K562 (cell line): ENCODE data around the gene MGA. TPM values are rescaled to one million over a fixed set of nuclear protein-coding genes. Genes with fewer than 3 reads are reported as not detected.

ENCODE experiments used
- ARNT ChIP-seq, 2 experiments: fragments of 450-650 bp; IDR thresholded peaks; 2 replicates each; pipeline ENCODE4 v1.6.1; 2016; ENCODE audit warnings: mild to moderate bottlenecking in 1 of 2
- CCAR2 ChIP-seq: fragments of 200-400 bp; formaldehyde crosslinking; IDR thresholded peaks from 2 replicates; pipeline ENCODE4 v1.6.1; 2017; ENCODE audit warnings: mild to moderate bottlenecking, low read depth, low read length
- EHMT2 ChIP-seq: fragments of 450-650 bp; IDR thresholded peaks from 2 replicates; pipeline ENCODE4 v1.6.1; 2018; ENCODE audit warnings: antibody characterized with exemption
- GATA2 ChIP-seq: sonication (generic); formaldehyde crosslinking; IDR thresholded peaks from 2 replicates; pipeline ENCODE4 v1.4.0; 2020; ENCODE audit warnings: mild to moderate bottlenecking, missing genetic modification reagents
- JUND ChIP-seq, 2 experiments: IDR thresholded peaks; 2 replicates in 1 of 2; 3 replicates in 1 of 2; pipeline ENCODE4 v1.6.1; 2011; ENCODE audit warnings: borderline replicate concordance in 2 of 2, low read depth in 2 of 2, low read length in 2 of 2, improper control_type of control experiment in 1 of 2, missing biosample characterization in 1 of 2, missing genetic modification characterization in 1 of 2, missing genetic modification reagents in 1 of 2
- KLF13 ChIP-seq: fragments of 450-650 bp; IDR thresholded peaks from 2 replicates; pipeline ENCODE4 v1.6.1; 2016; ENCODE audit warnings: missing genetic modification characterization, low read depth, mild to moderate bottlenecking, missing compliant biosample characterization, moderate library complexity, borderline replicate concordance
- MECOM ChIP-seq: fragments of 250-450 bp; sonication (Bioruptor Pico); IDR thresholded peaks from 2 replicates; pipeline ENCODE4 v1.8.0; 2022; ENCODE audit warnings: inconsistent platforms
- NCOA1 ChIP-seq: fragments of 450-650 bp; IDR thresholded peaks from 2 replicates; pipeline ENCODE4 v1.6.1; 2016; ENCODE audit warnings: low read depth
- NCOA6 ChIP-seq: fragments of 450-650 bp; IDR thresholded peaks from 2 replicates; pipeline ENCODE4 v1.6.1; 2017; ENCODE audit warnings: mild to moderate bottlenecking
- NFIC ChIP-seq: fragments of 450-650 bp; IDR thresholded peaks from 2 replicates; pipeline ENCODE4 v1.6.1; 2017; ENCODE audit warnings: mild to moderate bottlenecking, inconsistent platforms
- POLR3A ChIP-seq: IDR thresholded peaks from 2 replicates; pipeline ENCODE4 v1.6.1; 2011; ENCODE audit warnings: borderline replicate concordance, mild to moderate bottlenecking, moderate library complexity; ENCODE audit not compliant: insufficient read length, insufficient read depth; ENCODE audit errors: extremely low read depth
- RBM34 ChIP-seq: fragments of 200-400 bp; formaldehyde crosslinking; IDR thresholded peaks from 2 replicates; pipeline ENCODE4 v1.6.1; 2018; ENCODE audit warnings: low read length, borderline replicate concordance; ENCODE audit not compliant: insufficient read depth
- SIN3B ChIP-seq: fragments of 450-650 bp; IDR thresholded peaks from 2 replicates; pipeline ENCODE4 v1.6.1; 2017; ENCODE audit warnings: low read depth, mild to moderate bottlenecking, moderate library complexity
- SOX6 ChIP-seq: fragments of 450-650 bp; IDR thresholded peaks from 2 replicates; pipeline ENCODE4 v1.6.1; 2014; ENCODE audit warnings: mild to moderate bottlenecking
- TAF7 ChIP-seq: fragments of 450-650 bp; IDR thresholded peaks from 2 replicates; pipeline ENCODE4 v1.6.1; 2016; ENCODE audit warnings: missing genetic modification characterization, missing compliant biosample characterization
- TAF9B ChIP-seq: fragments of 450-650 bp; IDR thresholded peaks from 2 replicates; pipeline ENCODE4 v1.6.1; 2018; ENCODE audit warnings: mild to moderate bottlenecking; ENCODE audit not compliant: partially characterized antibody
- TCF7L2 ChIP-seq: fragments of 150-350 bp; IDR thresholded peaks from 2 replicates; pipeline ENCODE4 v1.6.1; 2016; ENCODE audit warnings: low read depth, mild to moderate bottlenecking, low read length, moderate library complexity
- U2AF1 ChIP-seq: fragments of 200-400 bp; formaldehyde crosslinking; optimal IDR thresholded peaks from 2 replicates; pipeline ENCODE3; 2017; ENCODE audit warnings: mild to moderate bottlenecking, low read depth, low read length, moderate library complexity
- ZFPM2 ChIP-seq: fragments of 250-450 bp; sonication (Bioruptor Pico); IDR thresholded peaks from 2 replicates; pipeline ENCODE4 v1.5.1; 2022; ENCODE audit warnings: mild to moderate bottlenecking
- ZNF174 ChIP-seq: fragments of 250-450 bp; sonication (Bioruptor Pico); IDR thresholded peaks from 2 replicates; pipeline ENCODE4 v1.4.0; 2020; ENCODE audit warnings: mild to moderate bottlenecking
- ZNF444 ChIP-seq: fragments of 250-450 bp; sonication (Bioruptor Pico); IDR thresholded peaks from 2 replicates; pipeline ENCODE4 v1.4.0; 2020; ENCODE audit warnings: mild to moderate bottlenecking, moderate library complexity
- ZNF695 ChIP-seq: fragments of 450-650 bp; formaldehyde crosslinking; IDR thresholded peaks from 2 replicates; pipeline ENCODE4 v1.4.0; 2020; ENCODE audit warnings: mild to moderate bottlenecking, moderate library complexity
- polyA plus RNA-seq, 8 experiments: library from polyadenylated mRNA; depleted of rRNA in 4 of 8; stranded (reverse) in 5 of 8; unstranded in 3 of 8; fragments of >200 nt; fragmentation: Nextera tagmentation in 2 of 8; fragmentation: Illumina TruSeq in 1 of 8; extraction: Ambion mirVana in 2 of 8; extraction: Trizol in 1 of 8; gene quantifications; 2 replicates each; pipeline versions ENCODE4 v1.2.1 to v1.2.3, GENCODE V29; 2011 to 2014; ENCODE audit warnings: inconsistent platforms in 1 of 8, missing spikeins in 1 of 8
- total RNA-seq, 7 experiments: library from RNA; depleted of rRNA in 6 of 7; stranded (reverse); fragments of >200 nt in 6 of 7; fragmentation: Illumina TruSeq in 2 of 7; extraction: Trizol in 2 of 7; gene quantifications; 2 replicates each; pipeline versions ENCODE4 v1.2.1 to v1.2.3, GENCODE V29; 2011 to 2021; ENCODE audit warnings: low replicate concordance in 1 of 7
- TF ChIP-seq, protein P1 (sequence below): fragments of 450-650 bp; IDR thresholded peaks from 2 replicates; pipeline ENCODE4 v1.6.1; 2016; ENCODE audit warnings: low read depth, mild to moderate bottlenecking, moderate library complexity
- TF ChIP-seq, protein P2 (sequence below): fragments of 250-450 bp; sonication (Bioruptor Pico); IDR thresholded peaks from 2 replicates; pipeline ENCODE4 v1.5.0; 2021
- TF ChIP-seq, protein P3 (sequence below): fragments of 450-650 bp; IDR thresholded peaks from 2 replicates; pipeline ENCODE4 v1.6.1; 2017; ENCODE audit warnings: mild to moderate bottlenecking, moderate library complexity
- TF ChIP-seq, protein P4 (sequence below): fragments of 450-650 bp; IDR thresholded peaks from 2 replicates; pipeline ENCODE4 v1.6.1; 2016

MGA gene
- total and polyA plus RNA-seq, 9 of the 15 experiments (the other 6 are each of a cell fraction or from before 2014, with no cell fraction given): 4.7 to 56.1 (median 21.1) TPM

DNA sequence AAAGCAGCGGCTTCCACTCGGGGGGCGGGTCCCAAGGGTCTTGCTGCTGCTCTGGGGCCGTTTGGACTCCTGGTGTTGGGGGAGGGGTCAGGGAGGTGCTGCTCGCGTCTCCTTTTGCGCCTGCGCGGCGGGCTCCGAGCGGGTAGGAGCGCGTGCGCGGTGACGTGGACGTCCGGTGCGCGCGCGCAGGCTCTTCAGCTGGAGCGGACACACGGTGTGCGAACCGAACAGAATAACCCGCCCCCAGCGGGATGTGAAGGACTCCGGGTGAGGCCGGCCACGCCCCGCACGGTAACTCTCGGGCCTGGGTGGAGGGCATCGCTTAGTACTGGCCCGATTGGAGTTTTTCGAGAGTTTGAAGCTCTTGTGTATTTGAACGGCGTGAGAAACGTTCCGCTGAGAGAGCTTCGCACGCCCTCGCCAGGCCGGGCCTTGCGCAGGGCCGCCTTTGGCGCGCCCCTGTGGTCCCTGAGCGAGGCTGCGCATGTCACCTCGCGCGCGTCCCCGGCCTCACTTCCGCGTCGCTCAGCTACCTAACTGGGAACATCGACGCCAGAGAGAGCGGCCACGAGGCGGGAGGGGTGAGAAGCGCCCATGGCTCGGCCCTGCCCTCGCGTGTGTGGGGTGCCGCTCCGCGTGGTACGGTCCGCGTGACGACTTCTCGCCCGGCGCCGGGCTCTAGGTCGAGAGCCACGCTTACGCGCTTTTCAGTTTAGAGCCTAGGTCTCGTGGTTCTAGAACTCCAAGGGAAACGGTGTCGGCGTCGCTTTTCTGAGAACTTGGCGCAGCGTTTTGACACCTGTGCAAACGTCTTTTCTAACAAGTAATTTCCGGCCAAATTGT is at the start of gene MGA (continued):
- TF ChIP-seq, protein P1, sequence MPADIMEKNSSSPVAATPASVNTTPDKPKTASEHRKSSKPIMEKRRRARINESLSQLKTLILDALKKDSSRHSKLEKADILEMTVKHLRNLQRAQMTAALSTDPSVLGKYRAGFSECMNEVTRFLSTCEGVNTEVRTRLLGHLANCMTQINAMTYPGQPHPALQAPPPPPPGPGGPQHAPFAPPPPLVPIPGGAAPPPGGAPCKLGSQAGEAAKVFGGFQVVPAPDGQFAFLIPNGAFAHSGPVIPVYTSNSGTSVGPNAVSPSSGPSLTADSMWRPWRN: no peak
- TF ChIP-seq TAF7 (0 out of 2 replicates have a peak, but pooled peaks have one; percentile 6), ZFPM2 (CRISPR knock-in tag) (no peak), ZNF444 (no peak), GATA2 (CRISPR knock-in tag) (no peak; the same call in 1 of the 2 replicates), MECOM (CRISPR knock-in tag) (no peak), SOX6 (peak; percentile 43), TAF9B (peak; percentile 56), ARNT (IDR thresholded peaks at IDR 0.05) (no peak), SIN3B (no peak), ZNF174 (CRISPR knock-in tag) (no peak), NFIC (peak; percentile 67), CCAR2 (no peak), NCOA6 (peak; percentile 59), JUND (IDR thresholded peaks at IDR 0.05; ENCODE audit: borderline replicate concordance, low read depth, low read length) (0 out of 2 replicates have a peak, but pooled peaks have one; percentile 7), JUND (tag; IDR thresholded peaks at IDR 0.05; ENCODE audit: borderline replicate concordance, low read depth, low read length) (peak; percentile 39; the same call in 2 of the 3 replicates), TCF7L2 (no peak), ZNF695 (CRISPR knock-in tag) (no peak), POLR3A (no peak), RBM34 (no peak), NCOA1 (no peak), KLF13 (tag) (peak; percentile 4), EHMT2 (no peak), U2AF1 (peak; percentile 84)
- TF ChIP-seq, protein P2, sequence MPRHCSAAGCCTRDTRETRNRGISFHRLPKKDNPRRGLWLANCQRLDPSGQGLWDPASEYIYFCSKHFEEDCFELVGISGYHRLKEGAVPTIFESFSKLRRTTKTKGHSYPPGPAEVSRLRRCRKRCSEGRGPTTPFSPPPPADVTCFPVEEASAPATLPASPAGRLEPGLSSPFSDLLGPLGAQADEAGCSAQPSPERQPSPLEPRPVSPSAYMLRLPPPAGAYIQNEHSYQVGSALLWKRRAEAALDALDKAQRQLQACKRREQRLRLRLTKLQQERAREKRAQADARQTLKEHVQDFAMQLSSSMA: no peak
- TF ChIP-seq, protein P3, sequence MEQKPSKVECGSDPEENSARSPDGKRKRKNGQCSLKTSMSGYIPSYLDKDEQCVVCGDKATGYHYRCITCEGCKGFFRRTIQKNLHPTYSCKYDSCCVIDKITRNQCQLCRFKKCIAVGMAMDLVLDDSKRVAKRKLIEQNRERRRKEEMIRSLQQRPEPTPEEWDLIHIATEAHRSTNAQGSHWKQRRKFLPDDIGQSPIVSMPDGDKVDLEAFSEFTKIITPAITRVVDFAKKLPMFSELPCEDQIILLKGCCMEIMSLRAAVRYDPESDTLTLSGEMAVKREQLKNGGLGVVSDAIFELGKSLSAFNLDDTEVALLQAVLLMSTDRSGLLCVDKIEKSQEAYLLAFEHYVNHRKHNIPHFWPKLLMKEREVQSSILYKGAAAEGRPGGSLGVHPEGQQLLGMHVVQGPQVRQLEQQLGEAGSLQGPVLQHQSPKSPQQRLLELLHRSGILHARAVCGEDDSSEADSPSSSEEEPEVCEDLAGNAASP: no peak
- TF ChIP-seq, protein P4, sequence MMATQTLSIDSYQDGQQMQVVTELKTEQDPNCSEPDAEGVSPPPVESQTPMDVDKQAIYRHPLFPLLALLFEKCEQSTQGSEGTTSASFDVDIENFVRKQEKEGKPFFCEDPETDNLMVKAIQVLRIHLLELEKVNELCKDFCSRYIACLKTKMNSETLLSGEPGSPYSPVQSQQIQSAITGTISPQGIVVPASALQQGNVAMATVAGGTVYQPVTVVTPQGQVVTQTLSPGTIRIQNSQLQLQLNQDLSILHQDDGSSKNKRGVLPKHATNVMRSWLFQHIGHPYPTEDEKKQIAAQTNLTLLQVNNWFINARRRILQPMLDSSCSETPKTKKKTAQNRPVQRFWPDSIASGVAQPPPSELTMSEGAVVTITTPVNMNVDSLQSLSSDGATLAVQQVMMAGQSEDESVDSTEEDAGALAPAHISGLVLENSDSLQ: peak; percentile 39; the same call in 1 of the 2 replicates
